ENCODE results near the gene HS3ST3A1.

Gene HS3ST3A1

GRCh38 chr17:13541032-13541480 lies 60.7 kb downstream of the HS3ST3A1 start:
- Histone ChIP-seq H3K4me1 (peaks cover 5% of the 10 kb centered on the region), H3K9ac (no peak overlapping the region), H3K9me3 (ENCODE audit: control insufficient read depth, low read length) (no peaks in the 10 kb centered on the region), H3K79me2 (no peaks in the 10 kb centered on the region), H3K4me2 (ENCODE audit: low read length) (no peak overlapping the region), H3K36me3 (ENCODE audit: control insufficient read depth, insufficient read depth, low read length) (no peaks in the 10 kb centered on the region), H3K4me3 (ENCODE audit: low read depth, low read length) (no peak overlapping the region), H2AFZ (no peak overlapping the region), H3K27me3 (ENCODE audit: control insufficient read depth, insufficient read depth, low read length) (no peaks in the 10 kb centered on the region), H3K27ac (no peak overlapping the region)
- no peak for TF ChIP-seq CTCF (IDR thresholded peaks at IDR 0.05)

- no peak overlapping the region for H2AFZ ChIP-seq
- no peaks in the 10 kb centered on the region for H3K79me2 ChIP-seq
- no peaks in the 10 kb centered on the region for H3K27me3 ChIP-seq (ENCODE audit: control insufficient read depth, insufficient read depth, low read length)
- H3K4me2 ChIP-seq (ENCODE audit: low read length) = no peak overlapping the region
- H3K27ac ChIP-seq = no peak overlapping the region
- H3K4me1 ChIP-seq = peaks cover 5% of the 10 kb centered on the region
- no peak for TF ChIP-seq CTCF (IDR thresholded peaks at IDR 0.05)
- no peaks in the 10 kb centered on the region for H3K9me3 ChIP-seq (ENCODE audit: control insufficient read depth, low read length)
- H3K4me3 ChIP-seq (ENCODE audit: low read depth, low read length) = no peak overlapping the region
- H3K9ac ChIP-seq = no peak overlapping the region
- no peaks in the 10 kb centered on the region for H3K36me3 ChIP-seq (ENCODE audit: control insufficient read depth, insufficient read depth, low read length)
Measured at GRCh38 chr17:13540546-13540945, 61.2 kb downstream of the HS3ST3A1 start.

- H3K4me1 ChIP-seq = peaks cover 5% of the 10 kb centered on the region
- no peak overlapping the region for H3K4me2 ChIP-seq (ENCODE audit: low read length)
- no peaks in the 10 kb centered on the region for H3K79me2 ChIP-seq
- no peak overlapping the region for H3K9ac ChIP-seq
- H3K27ac ChIP-seq = no peak overlapping the region
- H3K36me3 ChIP-seq (ENCODE audit: control insufficient read depth, insufficient read depth, low read length) = no peaks in the 10 kb centered on the region
- no peak for TF ChIP-seq CTCF (IDR thresholded peaks at IDR 0.05)
- no peaks in the 10 kb centered on the region for H3K9me3 ChIP-seq (ENCODE audit: control insufficient read depth, low read length)
- H2AFZ ChIP-seq = no peak overlapping the region
- no peak overlapping the region for H3K4me3 ChIP-seq (ENCODE audit: low read depth, low read length)
- no peaks in the 10 kb centered on the region for H3K27me3 ChIP-seq (ENCODE audit: control insufficient read depth, insufficient read depth, low read length)
Measured at GRCh38 chr17:13539421-13539820, 62.3 kb downstream of the HS3ST3A1 start.

- H3K9me3 ChIP-seq (ENCODE audit: control insufficient read depth, low read length) = no peaks in the 10 kb centered on the region
- TF ChIP-seq CTCF (IDR thresholded peaks at IDR 0.05) = no peak
- no peaks in the 10 kb centered on the region for H3K27me3 ChIP-seq (ENCODE audit: control insufficient read depth, insufficient read depth, low read length)
- H3K79me2 ChIP-seq = no peaks in the 10 kb centered on the region
- H3K9ac ChIP-seq = no peak overlapping the region
- H3K36me3 ChIP-seq (ENCODE audit: control insufficient read depth, insufficient read depth, low read length) = no peaks in the 10 kb centered on the region
- no peak overlapping the region for H2AFZ ChIP-seq
- peaks cover 5% of the 10 kb centered on the region for H3K4me1 ChIP-seq
- H3K4me2 ChIP-seq (ENCODE audit: low read length) = no peak overlapping the region
- no peak overlapping the region for H3K4me3 ChIP-seq (ENCODE audit: low read depth, low read length)
- H3K27ac ChIP-seq = no peak overlapping the region
Measured at GRCh38 chr17:13538841-13539411, 62.8 kb downstream of the HS3ST3A1 start.
